GM19395 (cell line): ENCODE results near the gene METTL1.

Experiments used
- ATAC-seq: cut with Tn5 transposase; IDR thresholded peaks from one replicate; pipeline ENCODE4 v1.9.1; 2021; ENCODE audit warnings: mild to moderate bottlenecking, moderate library complexity; ENCODE audit not compliant: unreplicated experiment

The METTL1 gene

DNA sequence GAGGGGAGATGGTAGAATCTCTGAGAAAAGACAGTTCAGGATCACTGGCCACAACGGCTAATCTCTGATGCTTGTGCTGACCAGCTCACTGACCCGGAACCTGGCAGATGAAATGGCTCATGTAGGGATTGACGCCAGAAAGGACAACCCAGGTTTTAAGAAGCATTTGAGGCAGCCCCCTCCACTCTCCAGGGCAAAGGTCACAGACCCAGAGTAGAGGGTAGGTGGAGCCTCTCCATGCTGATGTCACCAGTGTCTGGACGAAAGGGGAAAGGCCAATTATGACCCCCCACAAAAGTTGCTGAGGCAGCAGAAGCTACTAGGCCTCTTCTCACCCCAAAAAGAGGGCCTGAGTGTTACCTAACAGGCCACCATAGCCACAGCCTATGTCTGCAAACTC is 1.2 kb downstream of the METTL1 start:
- no peak for ATAC-seq

- no peak for ATAC-seq
Measured at GRCh38 chr12:57769594-57769993, 2.3 kb downstream of the METTL1 start.

DNA sequence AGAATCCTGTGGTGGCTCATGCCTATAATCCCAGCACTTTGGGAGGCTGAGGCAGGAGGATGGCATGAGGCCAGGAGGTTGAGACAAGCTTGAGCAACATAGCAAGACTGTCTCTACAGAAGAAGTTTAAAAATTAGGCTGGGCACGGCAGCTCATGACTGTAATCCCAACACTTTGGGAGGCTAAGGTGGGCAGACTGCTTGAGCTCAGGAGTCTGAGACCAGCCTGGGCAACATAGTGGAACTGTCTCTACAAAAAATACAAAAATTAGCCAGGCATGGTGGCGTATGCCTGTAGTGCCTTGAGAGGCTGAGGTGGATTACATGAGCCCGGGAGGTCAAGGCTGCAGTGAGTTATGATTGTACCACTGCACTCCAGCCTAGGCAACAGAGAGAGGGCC is 4.0 kb downstream of the METTL1 start:
- ATAC-seq, result no peak

DNA sequence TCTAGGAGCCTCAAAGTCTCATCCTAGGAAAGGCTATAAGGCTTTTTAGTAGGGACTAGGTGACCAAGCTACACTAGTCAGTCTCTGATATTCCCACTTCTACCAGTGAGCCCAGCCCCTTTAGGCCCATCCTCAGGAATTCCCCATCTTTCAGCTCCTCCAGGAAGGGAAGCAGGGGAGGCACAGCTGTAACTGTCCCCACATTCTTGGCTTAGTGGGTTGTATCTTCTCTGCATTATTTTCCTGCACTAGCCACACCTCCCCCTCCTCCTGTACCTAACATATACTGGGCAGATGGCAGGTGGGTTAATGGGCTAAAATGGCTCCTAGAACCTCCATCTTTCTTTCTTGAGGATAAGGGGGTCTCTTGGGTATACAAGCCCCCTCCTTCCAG is 4.6 kb downstream of the METTL1 start:
- ATAC-seq, result no peak

- no peak for ATAC-seq
Measured at GRCh38 chr12:57766464-57767304, 5.2 kb downstream of the METTL1 start, which contains the start of gene CYP27B1. CYP27B1 (minus strand) TSS chr12:57767078; CDS start chr12:57767041, 37 bp downstream.

- ATAC-seq, result no peak
Measured at GRCh38 chr12:57765698-57766463, 6.0 kb downstream of the METTL1 start.

DNA sequence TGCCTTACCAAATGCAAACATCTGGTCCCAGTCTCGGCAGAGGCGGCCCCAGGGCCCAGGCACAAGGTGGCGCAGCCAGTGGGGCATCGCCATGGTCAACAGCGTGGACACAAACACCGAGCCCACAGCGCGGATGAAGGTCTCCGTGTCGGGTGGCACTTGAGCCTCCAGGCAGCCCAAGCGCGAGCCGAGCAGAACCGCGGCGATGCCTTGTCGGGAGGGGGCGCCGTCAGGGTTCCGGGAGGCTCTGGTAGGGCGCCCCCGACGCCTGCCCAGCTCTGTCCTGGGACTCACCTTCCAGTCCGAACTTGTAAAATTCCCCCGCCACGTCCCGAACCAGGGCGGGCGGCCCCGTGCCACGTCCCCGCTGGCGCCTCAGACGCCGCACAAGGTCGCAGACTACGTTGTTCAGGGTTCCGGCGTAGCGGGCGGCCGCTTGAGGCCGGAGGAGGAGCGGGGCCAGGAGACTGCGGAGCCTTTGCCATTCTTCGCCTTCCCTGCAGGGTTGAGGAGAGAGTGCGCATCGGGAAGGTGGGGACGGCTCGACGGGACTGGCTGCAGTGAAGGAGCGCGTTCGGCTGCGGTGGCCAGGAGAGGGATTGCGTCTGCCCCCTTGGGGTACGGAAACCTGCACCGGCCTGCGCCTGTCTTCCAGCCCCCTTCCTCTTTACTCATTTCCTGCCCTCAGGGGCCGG is 6.8 kb downstream of the METTL1 start:
- ATAC-seq, result peak; percentile 63

DNA sequence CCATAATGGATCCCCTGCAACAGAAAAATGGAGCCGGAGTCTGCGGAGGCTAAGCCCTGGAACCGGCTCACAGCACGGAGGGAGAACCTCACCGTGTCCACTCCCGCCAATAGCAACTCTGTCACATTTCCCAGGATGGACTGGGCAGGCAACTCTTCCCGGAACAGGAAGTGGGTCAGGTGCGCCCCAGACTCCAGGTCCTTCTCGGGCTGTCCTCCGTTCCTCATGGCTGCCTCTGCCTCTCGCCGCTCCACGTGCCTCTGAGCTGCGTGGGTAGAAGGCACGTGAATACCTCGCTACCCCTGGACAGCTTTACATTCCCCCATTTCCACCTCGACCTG is 7.3 kb downstream of the METTL1 start:
- ATAC-seq, result peak; percentile 6

- ATAC-seq, result no peak
Measured at GRCh38 chr12:57763881-57764661, 7.8 kb downstream of the METTL1 start.

- no peak for ATAC-seq
Measured at GRCh38 chr12:57762463-57762862, 9.4 kb downstream of the METTL1 start.

- no peak for ATAC-seq
Measured at GRCh38 chr12:57761391-57761998, 10.4 kb downstream of the METTL1 start.

DNA sequence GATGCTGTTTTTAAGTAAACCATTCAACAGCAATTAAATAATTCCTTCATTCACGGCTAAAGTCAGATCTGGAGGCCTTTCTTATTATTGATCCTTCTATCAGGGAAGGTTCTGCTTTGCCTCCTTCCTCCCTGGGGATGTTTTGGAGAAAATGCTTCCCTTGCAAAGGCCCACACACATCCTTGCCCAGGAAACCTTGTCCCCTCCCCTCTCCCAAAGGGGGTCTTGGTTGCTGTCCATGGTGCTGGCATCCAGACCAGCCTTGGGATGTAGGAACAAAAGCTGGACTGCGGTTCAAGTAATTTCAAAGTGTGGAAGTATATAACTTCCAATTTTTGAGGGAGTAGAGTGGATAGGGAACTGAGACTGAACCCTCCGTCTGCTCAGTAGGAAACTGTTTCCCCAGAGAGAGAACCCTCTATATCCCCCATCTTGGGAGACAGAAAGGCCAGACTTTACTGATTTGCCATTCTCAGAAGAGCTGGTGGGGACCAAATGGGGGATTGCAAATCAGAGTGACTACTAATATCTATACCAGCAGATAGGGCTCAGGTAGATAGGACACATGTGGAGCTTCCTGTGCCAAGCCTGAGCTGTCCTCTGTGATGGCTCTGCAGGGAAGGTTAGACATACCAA is 11.4 kb downstream of the METTL1 start:
- ATAC-seq, result no peak

DNA sequence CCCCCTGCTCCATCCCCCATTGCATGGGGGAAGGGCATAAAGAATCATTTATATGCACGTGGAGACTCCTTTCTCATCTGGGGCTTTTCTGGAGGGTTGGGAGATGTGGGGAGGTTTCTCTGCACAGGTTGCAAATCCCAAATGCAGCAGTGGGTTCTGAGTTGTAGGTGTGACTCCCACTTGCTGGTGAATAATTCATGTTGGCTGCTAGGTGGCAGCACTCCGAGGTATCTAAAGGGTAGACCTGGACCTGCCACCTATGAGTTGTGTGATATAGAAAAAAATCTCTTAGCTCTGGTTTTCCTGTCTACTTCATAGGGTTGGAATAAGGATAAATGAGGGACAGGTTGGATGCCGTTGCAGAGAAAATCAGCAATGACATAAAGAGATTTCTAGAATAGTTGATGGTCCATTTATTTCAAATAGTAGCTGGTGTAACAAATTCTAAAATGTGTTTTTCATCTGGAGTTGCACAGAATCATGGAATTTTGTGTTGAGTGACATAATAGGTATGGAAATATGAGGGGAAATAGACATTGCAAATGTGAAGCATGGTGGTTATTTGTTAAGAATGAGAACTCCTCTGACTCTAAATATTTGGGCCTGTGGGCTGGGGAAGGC is 12.4 kb downstream of the METTL1 start:
- ATAC-seq, result no peak

- ATAC-seq, result no peak
Measured at GRCh38 chr12:57758552-57759359, 13.1 kb downstream of the METTL1 start.

- ATAC-seq, result no peak
Measured at GRCh38 chr12:57757771-57758170, 14.1 kb downstream of the METTL1 start.

DNA sequence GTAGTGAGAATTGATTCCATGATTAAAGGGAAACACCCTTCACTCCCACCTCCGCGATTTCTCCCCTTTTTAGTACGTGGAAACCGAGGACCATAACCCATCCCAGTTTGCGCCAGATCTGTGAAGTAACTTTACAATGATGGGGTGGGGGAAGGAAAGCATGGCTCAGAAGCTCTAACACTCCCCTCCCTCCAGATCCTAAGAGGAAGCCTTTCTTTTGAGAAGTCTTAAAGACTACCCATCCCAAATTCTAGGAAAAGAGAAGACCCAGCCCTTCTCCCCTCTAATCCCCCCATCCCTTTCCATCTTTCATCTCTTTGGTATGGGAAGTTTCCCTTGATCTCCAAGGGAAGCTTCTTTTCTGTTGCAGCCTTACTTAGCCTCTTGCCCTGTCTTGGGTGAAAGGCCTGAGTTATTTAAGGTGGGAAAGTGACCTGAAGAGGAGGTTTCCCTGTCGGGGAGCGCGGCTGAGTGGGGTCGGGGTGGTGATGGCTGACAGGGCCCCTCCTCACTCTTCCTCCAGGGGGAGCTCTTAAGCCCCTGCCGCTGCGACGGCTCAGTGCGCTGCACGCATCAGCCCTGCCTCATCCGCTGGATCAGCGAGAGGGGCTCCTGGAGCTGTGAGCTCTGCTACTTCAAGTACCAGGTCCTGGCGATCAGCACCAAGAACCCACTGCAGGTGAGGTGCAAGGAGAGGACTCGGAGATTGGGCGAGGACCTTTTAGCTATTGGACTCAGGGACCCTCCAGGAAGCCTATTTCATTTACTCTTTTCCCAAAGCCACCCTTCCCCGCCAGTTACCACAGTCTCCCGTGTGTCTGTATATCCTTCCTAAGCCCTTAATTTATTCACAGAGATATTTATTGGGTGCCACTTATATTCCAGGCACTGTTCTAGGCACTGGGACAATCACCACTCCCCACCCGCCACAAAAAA is 15.2 kb downstream of the METTL1 start:
- ATAC-seq, result peak; percentile 22
